Caco-2 (cell line): ENCODE measurements around the gene PRR19. TPM values are rescaled to one million over a fixed set of nuclear protein-coding genes. Genes with fewer than 3 reads are reported as not detected.
A peak's percentile ranks its signal among the peaks of the same experiment; 100 is the strongest.

Experiments
- BruUV-seq: library from RNA; stranded (reverse); fragments of 400-500 nt; replicated peaks from 2 replicates; lab custom pipeline; 2021; lab: Mats Ljungman, UMichigan
- CTCF ChIA-PET: fragments of 300-600 bp; sonication (Branson Sonifier 250); formaldehyde crosslinking; loops from one replicate; lab custom pipeline; 2022; ENCODE audit warnings: antibody characterized with exemption; lab: Charles Lee
- POLR2A ChIA-PET: fragments of 300-600 bp; sonication (Branson Sonifier 250); formaldehyde crosslinking; loops from one replicate; lab custom pipeline; 2022; ENCODE audit warnings: antibody characterized with exemption; lab: Charles Lee
- DNase-seq, 2 experiments: peaks; one replicate each; pipeline versions ENCODE4 v3.0.0 to v3.0.0-alpha.2; 2020 to 2022
- H3K27me3 ChIP-seq: replicated peaks from 2 replicates; pipeline ENCODE4 v1.6.0; 2011; ENCODE audit warnings: low read length; ENCODE audit not compliant: control insufficient read depth, insufficient read depth
- H3K36me3 ChIP-seq: 2 replicates; pipeline ENCODE4 v1.5.1; 2011; ENCODE audit warnings: low read length; ENCODE audit not compliant: control insufficient read depth, insufficient read depth
- H3K4me1 ChIP-seq: fragments of 250-450 bp; sonication (Bioruptor Pico); 2 replicates; pipeline ENCODE4 v1.5.1; 2020; ENCODE audit warnings: mild to moderate bottlenecking
- H3K4me3 ChIP-seq: 2 replicates; pipeline ENCODE4 v1.5.1; 2011; ENCODE audit warnings: low read depth, mild to moderate bottlenecking, control low read depth, low read length
- H3K9me3 ChIP-seq: fragments of 250-450 bp; sonication (Bioruptor Pico); 2 replicates; pipeline ENCODE4 v1.5.1; 2020; ENCODE audit warnings: mild to moderate bottlenecking, moderate library complexity
- H3K27ac Mint-ChIP-seq: one replicate; pipeline ENCODE4 v1.8.0; 2022; ENCODE audit warnings: mixed read lengths; ENCODE audit not compliant: unreplicated experiment
- H3K27me3 Mint-ChIP-seq: one replicate; pipeline ENCODE4 v1.8.0; 2022; ENCODE audit warnings: mixed read lengths; ENCODE audit not compliant: insufficient read depth, unreplicated experiment
- H3K36me3 Mint-ChIP-seq: one replicate; pipeline ENCODE4 v1.8.0; 2022; ENCODE audit warnings: mild to moderate bottlenecking, mixed read lengths; ENCODE audit not compliant: insufficient read depth, unreplicated experiment
- H3K4me1 Mint-ChIP-seq: one replicate; pipeline ENCODE4 v1.8.0; 2022; ENCODE audit warnings: low read depth, mixed read lengths; ENCODE audit not compliant: unreplicated experiment
- H3K4me3 Mint-ChIP-seq: one replicate; pipeline ENCODE4 v1.8.0; 2022; ENCODE audit warnings: mild to moderate bottlenecking, moderate library complexity, mixed read lengths; ENCODE audit not compliant: unreplicated experiment
- H3K9me3 Mint-ChIP-seq: one replicate; pipeline ENCODE4 v1.8.0; 2022; ENCODE audit warnings: mixed read lengths; ENCODE audit not compliant: unreplicated experiment
- CTCF ChIP-seq, 2 experiments: fragments of 200-600 bp in 1 of 2; IDR thresholded peaks; 1 replicate in 1 of 2; 2 replicates in 1 of 2; pipeline versions ENCODE4 v1.5.1 to v1.8.0; 2011 to 2022; ENCODE audit warnings: antibody characterized with exemption in 1 of 2, control low read depth in 1 of 2, inconsistent platforms in 1 of 2, low read depth in 1 of 2, low read length in 1 of 2, mild to moderate bottlenecking in 1 of 2, moderate library complexity in 1 of 2; ENCODE audit not compliant: insufficient read depth in 1 of 2, severe bottlenecking in 1 of 2, unreplicated experiment in 1 of 2
- intact Hi-C: fragments of 100-400 bp; cut with micrococcal nuclease; formaldehyde crosslinking; loops from one replicate; pipeline ENCODE4 v1.10.0; 2022; ENCODE audit not compliant: unreplicated experiment
- total RNA-seq: library from RNA; stranded (reverse); gene quantifications from 2 replicates; pipeline ENCODE4 v1.2.3, GENCODE V29; 2022

The PRR19 gene
- total RNA-seq, 1 experiment from 2014 or later = 2.8 TPM

GRCh38 chr19:42325896-42326771 is 24.2 kb downstream of the PRR19 start:
- no peaks in the 10 kb centered on the region for H3K27me3 ChIP-seq
- ChIA-PET POLR2A (no interaction called here), CTCF (interaction anchor here (0.5 kb wide), 1 partner anchor 44 kb away, joined by 3 read pairs; no protein-coding TSS in a partner anchor)
- Mint-ChIP-seq H3K27me3 (peaks cover 3% of the 10 kb centered on the region), H3K9me3 (no peaks in the 10 kb centered on the region), H3K36me3 (no peaks in the 10 kb centered on the region), H3K27ac (peak overlapping the region; percentile 72), H3K4me1 (peaks cover 17% of the 10 kb centered on the region), H3K4me3 (peak overlapping the region; percentile 89)
- H3K4me1 ChIP-seq = no peaks in the 10 kb centered on the region; the same call in 1 of the 2 replicates
- H3K9me3 ChIP-seq = no peaks in the 10 kb centered on the region
- peak overlapping the region; percentile 71 for H3K4me3 ChIP-seq
- TSS peak; percentile 65 for BruUV-seq
- peak in 1 of 2 experiments; percentile 49 for DNase-seq
- intact Hi-C loops = loop anchor here (1.0 kb wide), 5 partner anchors 24 to 218 kb away; partner anchors contain the start of genes PAFAH1B3 and PRR19
- TF ChIP-seq CTCF (IDR thresholded peaks at IDR 0.05; ENCODE audit: insufficient read depth in 1 of 2, low read depth in 1 of 2, low read length in 1 of 2, severe bottlenecking in 1 of 2, unreplicated experiment in 1 of 2) = peak in 1 of 2 experiments; percentile 26
- H3K36me3 ChIP-seq = no peaks in the 10 kb centered on the region

- ChIA-PET CTCF (interaction anchor here (0.5 kb wide), 1 partner anchor 45 kb away, joined by 3 read pairs; no protein-coding TSS in a partner anchor), POLR2A (no interaction called here)
- Mint-ChIP-seq H3K9me3 (no peaks in the 10 kb centered on the region), H3K4me3 (peak overlapping the region; percentile 89), H3K27me3 (no peaks in the 10 kb centered on the region), H3K36me3 (no peaks in the 10 kb centered on the region), H3K4me1 (peaks cover 17% of the 10 kb centered on the region), H3K27ac (no peak overlapping the region)
- no peaks in the 10 kb centered on the region; the same call in 1 of the 2 replicates for H3K4me1 ChIP-seq
- BruUV-seq = no TSS peak
- H3K9me3 ChIP-seq = no peaks in the 10 kb centered on the region
- no peak for TF ChIP-seq CTCF (IDR thresholded peaks at IDR 0.05; ENCODE audit: insufficient read depth in 1 of 2, low read depth in 1 of 2, low read length in 1 of 2, severe bottlenecking in 1 of 2, unreplicated experiment in 1 of 2)
- no peaks in the 10 kb centered on the region for H3K27me3 ChIP-seq
- DNase-seq = no peak
- no peaks in the 10 kb centered on the region for H3K36me3 ChIP-seq
- intact Hi-C loops = no loop called here
- no peak overlapping the region for H3K4me3 ChIP-seq
Observed at GRCh38 chr19:42326969-42327368, 25.0 kb downstream of the PRR19 start.

- no peaks in the 10 kb centered on the region for H3K36me3 ChIP-seq
- CTCF ChIA-PET = no interaction called here
- no peaks in the 10 kb centered on the region for H3K9me3 ChIP-seq
- Mint-ChIP-seq H3K4me1 (peaks cover 17% of the 10 kb centered on the region), H3K36me3 (no peaks in the 10 kb centered on the region), H3K27ac (no peak overlapping the region), H3K27me3 (no peaks in the 10 kb centered on the region), H3K9me3 (no peaks in the 10 kb centered on the region), H3K4me3 (peak overlapping the region; percentile 89)
- no peak for TF ChIP-seq CTCF (IDR thresholded peaks at IDR 0.05; ENCODE audit: insufficient read depth in 1 of 2, low read depth in 1 of 2, low read length in 1 of 2, severe bottlenecking in 1 of 2, unreplicated experiment in 1 of 2)
- H3K27me3 ChIP-seq = no peaks in the 10 kb centered on the region
- no peak for DNase-seq
- no TSS peak for BruUV-seq
- no peaks in the 10 kb centered on the region; the same call in 1 of the 2 replicates for H3K4me1 ChIP-seq
- no peak overlapping the region for H3K4me3 ChIP-seq
- intact Hi-C loops = no loop called here
- POLR2A ChIA-PET = no interaction called here
Observed at GRCh38 chr19:42327381-42327780, 25.4 kb downstream of the PRR19 start.
